GM23338 (cell line): ENCODE measurements around the gene BRPF3. TPM values are rescaled to one million over a fixed set of nuclear protein-coding genes. Genes with fewer than 3 reads are reported as not detected.

ENCODE experiments used
- ATAC-seq: fragments of 200-7000 bp; cut with Tn5 transposase; 3 replicates; pipeline ENCODE4 v1.9.1; 2020
- DNase-seq: peaks from one replicate; pipeline ENCODE4 v3.0.0-alpha.2; 2015; ENCODE audit warnings: low spot score
- H2AFZ ChIP-seq: fragments of 200-600 bp; sonication (generic); 2 replicates; pipeline ENCODE4 v1.8.0; 2016; ENCODE audit warnings: antibody characterized with exemption, mild to moderate bottlenecking, moderate library complexity
- H3F3A ChIP-seq: fragments of 200-600 bp; sonication (generic); replicated peaks from 2 replicates; pipeline ENCODE4 v1.8.0; 2017; ENCODE audit warnings: antibody characterized with exemption, mixed run types, low read depth
- H3K27ac ChIP-seq: fragments of 200-600 bp; sonication (generic); 2 replicates; pipeline ENCODE4 v1.6.1; 2016; ENCODE audit warnings: low read depth
- H3K27me3 ChIP-seq: fragments of 200-600 bp; sonication (generic); 2 replicates; pipeline ENCODE4 v1.8.0; 2016; ENCODE audit warnings: mild to moderate bottlenecking, mixed run types, moderate library complexity; ENCODE audit not compliant: insufficient read depth
- H3K36me3 ChIP-seq: fragments of 200-600 bp; sonication (generic); 2 replicates; pipeline ENCODE4 v1.8.0; 2016; ENCODE audit warnings: mild to moderate bottlenecking; ENCODE audit not compliant: insufficient read depth
- H3K4me1 ChIP-seq: fragments of 200-600 bp; sonication (generic); 2 replicates; pipeline ENCODE4 v1.8.0; 2016; ENCODE audit warnings: mild to moderate bottlenecking, moderate library complexity; ENCODE audit not compliant: insufficient read depth
- H3K4me2 ChIP-seq: fragments of 200-600 bp; sonication (generic); 2 replicates; pipeline ENCODE4 v1.7.1; 2017; ENCODE audit warnings: mixed run types
- H3K4me3 ChIP-seq: fragments of 200-600 bp; sonication (generic); 2 replicates; pipeline ENCODE4 v1.6.1; 2016; ENCODE audit warnings: mixed run types
- H3K79me2 ChIP-seq: fragments of 200-600 bp; sonication (generic); replicated peaks from 2 replicates; pipeline ENCODE4 v1.8.0; 2017; ENCODE audit warnings: mild to moderate bottlenecking; ENCODE audit not compliant: insufficient read depth
- H3K9me2 ChIP-seq: fragments of 200-600 bp; sonication (generic); 2 replicates; pipeline ENCODE4 v1.8.0; 2017; ENCODE audit not compliant: insufficient read depth
- H4K20me1 ChIP-seq: fragments of 200-600 bp; sonication (generic); replicated peaks from 2 replicates; pipeline ENCODE4 v1.8.0; 2017; ENCODE audit warnings: mild to moderate bottlenecking; ENCODE audit not compliant: insufficient read depth
- H3K27ac Mint-ChIP-seq: 2 replicates; pipeline ENCODE4 v1.8.0; 2020; ENCODE audit warnings: inconsistent platforms, mild to moderate bottlenecking, moderate library complexity, mixed read lengths
- H3K27me3 Mint-ChIP-seq: 3 replicates; pipeline ENCODE4 v1.8.0; 2022; ENCODE audit warnings: low read depth, mild to moderate bottlenecking, moderate library complexity, mixed read lengths, inconsistent platforms; ENCODE audit not compliant: insufficient read depth, poor library complexity
- H3K36me3 Mint-ChIP-seq: 3 replicates; pipeline ENCODE4 v1.8.0; 2021; ENCODE audit warnings: low read depth, mild to moderate bottlenecking, inconsistent platforms, moderate library complexity, mixed read lengths
- H3K4me1 Mint-ChIP-seq: 3 replicates; pipeline ENCODE4 v1.8.0; 2020; ENCODE audit warnings: mild to moderate bottlenecking, inconsistent platforms, mixed read lengths
- H3K4me3 Mint-ChIP-seq: 3 replicates; pipeline ENCODE4 v1.8.0; 2021; ENCODE audit warnings: moderate library complexity, mild to moderate bottlenecking, inconsistent platforms, mixed read lengths
- H3K9me3 Mint-ChIP-seq: 3 replicates; pipeline ENCODE4 v1.8.0; 2020; ENCODE audit warnings: moderate library complexity, mild to moderate bottlenecking, inconsistent platforms, mixed read lengths
- CREB1 ChIP-seq: fragments of 250-450 bp; sonication (Bioruptor Pico); IDR thresholded peaks from 2 replicates; pipeline ENCODE4 v1.5.0; 2020; ENCODE audit warnings: low read depth, mild to moderate bottlenecking, moderate library complexity
- EZH2 ChIP-seq: fragments of 200-600 bp; sonication (generic); IDR thresholded peaks from one replicate; pipeline ENCODE4 v1.8.0; 2017; ENCODE audit warnings: antibody characterized with exemption, mild to moderate bottlenecking, low read depth; ENCODE audit not compliant: unreplicated experiment
- EZH2phosphoT487 ChIP-seq: fragments of 200-600 bp; sonication (generic); IDR thresholded peaks from one replicate; pipeline ENCODE4 v1.8.1; 2018; ENCODE audit warnings: antibody characterized with exemption; ENCODE audit not compliant: unreplicated experiment
- JUNB ChIP-seq: IDR thresholded peaks from one replicate; pipeline ENCODE4 v1.6.1; 2016; ENCODE audit warnings: antibody characterized with exemption; ENCODE audit not compliant: unreplicated experiment
- NANOG ChIP-seq: IDR thresholded peaks from 2 replicates; pipeline ENCODE4 v1.6.1; 2016; ENCODE audit warnings: antibody characterized with exemption, borderline replicate concordance
- POLR2AphosphoS5 ChIP-seq: IDR thresholded peaks from 2 replicates; pipeline ENCODE4 v1.6.1; 2016; ENCODE audit warnings: antibody characterized with exemption, low read depth
- STAT1 ChIP-seq: IDR thresholded peaks from one replicate; pipeline ENCODE4 v1.6.1; 2016; ENCODE audit warnings: antibody characterized with exemption; ENCODE audit not compliant: unreplicated experiment
- ZNF114 ChIP-seq: fragments of 250-450 bp; sonication (Bioruptor Pico); IDR thresholded peaks from 2 replicates; pipeline ENCODE4 v1.5.0; 2020; ENCODE audit warnings: mild to moderate bottlenecking, moderate library complexity
- ZNF331 ChIP-seq: fragments of 250-450 bp; sonication (Bioruptor Pico); IDR thresholded peaks from 2 replicates; pipeline ENCODE4 v1.5.0; 2020; ENCODE audit warnings: low read depth, mild to moderate bottlenecking, moderate library complexity
- polyA plus RNA-seq: library from polyadenylated mRNA; unstranded; fragments of >200 nt; fragmentation: Nextera tagmentation; extraction: Ambion mirVana; gene quantifications from 2 replicates; pipeline ENCODE4 v1.2.1, GENCODE V29; 2016
- total RNA-seq: library from RNA; depleted of rRNA; stranded (reverse); fragments of >200 nt; shearing (Covaris generic); gene quantifications from 2 replicates; pipeline ENCODE4 v1.2.3, GENCODE V29; 2014
- TF ChIP-seq, protein P1 (sequence below): IDR thresholded peaks from 2 replicates; pipeline ENCODE4 v1.6.1; 2016; ENCODE audit warnings: antibody characterized with exemption
- TF ChIP-seq, protein P2 (sequence below): IDR thresholded peaks from one replicate; pipeline ENCODE4 v1.6.1; 2018; ENCODE audit warnings: antibody characterized with exemption; ENCODE audit not compliant: unreplicated experiment
- TF ChIP-seq, protein P3 (sequence below): fragments of 250-450 bp; sonication (Bioruptor Pico); IDR thresholded peaks from 2 replicates; pipeline ENCODE4 v1.5.0; 2020; ENCODE audit warnings: mild to moderate bottlenecking, moderate library complexity
- TF ChIP-seq, protein P4 (sequence below), 2 experiments: fragments of 200-600 bp in 1 of 2; sonication (generic) in 1 of 2; conservative IDR thresholded peaks; 2 replicates each; pipeline versions ENCODE4 v1.5.1 to v1.6.1; 2016 to 2017; ENCODE audit warnings: antibody characterized with exemption in 2 of 2, low read depth in 2 of 2, mild to moderate bottlenecking in 2 of 2, moderate library complexity in 1 of 2

Gene BRPF3
- total and polyA plus RNA-seq, 2 experiments from 2014 or later, result 11.8 to 33.2 TPM

DNA sequence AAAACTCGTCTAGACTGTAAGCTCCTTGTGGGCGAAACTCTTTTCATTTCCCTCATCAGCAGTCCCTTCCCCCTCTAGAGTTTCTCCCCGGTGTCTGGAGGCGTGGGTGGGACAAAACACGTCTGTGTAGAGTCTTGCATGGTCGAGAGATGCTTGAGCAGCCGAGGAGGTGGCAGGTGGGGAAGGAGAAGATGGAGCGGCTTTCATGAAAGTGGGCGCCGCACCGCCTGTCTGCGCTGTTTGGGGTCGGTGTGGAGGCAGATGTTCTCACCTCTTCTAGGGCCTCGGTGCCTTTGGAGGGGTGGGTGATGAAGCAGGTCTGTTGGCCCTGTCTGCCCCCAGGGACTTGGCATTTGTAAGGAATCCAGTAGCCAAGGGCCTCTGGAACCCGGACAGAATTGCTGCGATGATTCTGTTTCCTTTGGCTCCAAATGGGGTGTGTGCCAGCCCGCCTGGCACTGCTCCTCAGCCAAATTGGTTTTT, 1.2 kb downstream of the BRPF3 start:
- peak; percentile 6 for DNase-seq
- Histone ChIP-seq H4K20me1 (peaks cover 12% of the 10 kb centered on the region), H3K36me3 (peaks cover 7% of the 10 kb centered on the region; the same call in 1 of the 2 replicates), H3K27ac (no peak overlapping the region), H3K27me3 (no peaks in the 10 kb centered on the region), H3F3A (no peaks in the 10 kb centered on the region), H3K79me2 (peaks cover 52% of the 10 kb centered on the region), H3K4me1 (peaks cover 15% of the 10 kb centered on the region), H3K4me2 (peak overlapping the region; percentile 71), H3K4me3 (peak overlapping the region; percentile 89), H2AFZ (no peak overlapping the region), H3K9me2 (no peaks in the 10 kb centered on the region)
- no peak; the same call in 2 of the 3 replicates for ATAC-seq
- peaks cover 32% of the 10 kb centered on the region for H3K36me3 Mint-ChIP-seq
- TF ChIP-seq CREB1 (CRISPR knock-in tag) (no peak), JUNB (no peak), EZH2phosphoT487 (no peak), ZNF114 (CRISPR knock-in tag) (no peak), NANOG (no peak), STAT1 (no peak), ZNF331 (CRISPR knock-in tag) (no peak), EZH2 (no peak), POLR2AphosphoS5 (no peak)
- TF ChIP-seq, protein P1, sequence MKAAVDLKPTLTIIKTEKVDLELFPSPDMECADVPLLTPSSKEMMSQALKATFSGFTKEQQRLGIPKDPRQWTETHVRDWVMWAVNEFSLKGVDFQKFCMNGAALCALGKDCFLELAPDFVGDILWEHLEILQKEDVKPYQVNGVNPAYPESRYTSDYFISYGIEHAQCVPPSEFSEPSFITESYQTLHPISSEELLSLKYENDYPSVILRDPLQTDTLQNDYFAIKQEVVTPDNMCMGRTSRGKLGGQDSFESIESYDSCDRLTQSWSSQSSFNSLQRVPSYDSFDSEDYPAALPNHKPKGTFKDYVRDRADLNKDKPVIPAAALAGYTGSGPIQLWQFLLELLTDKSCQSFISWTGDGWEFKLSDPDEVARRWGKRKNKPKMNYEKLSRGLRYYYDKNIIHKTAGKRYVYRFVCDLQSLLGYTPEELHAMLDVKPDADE, result no peak
- TF ChIP-seq, protein P2, sequence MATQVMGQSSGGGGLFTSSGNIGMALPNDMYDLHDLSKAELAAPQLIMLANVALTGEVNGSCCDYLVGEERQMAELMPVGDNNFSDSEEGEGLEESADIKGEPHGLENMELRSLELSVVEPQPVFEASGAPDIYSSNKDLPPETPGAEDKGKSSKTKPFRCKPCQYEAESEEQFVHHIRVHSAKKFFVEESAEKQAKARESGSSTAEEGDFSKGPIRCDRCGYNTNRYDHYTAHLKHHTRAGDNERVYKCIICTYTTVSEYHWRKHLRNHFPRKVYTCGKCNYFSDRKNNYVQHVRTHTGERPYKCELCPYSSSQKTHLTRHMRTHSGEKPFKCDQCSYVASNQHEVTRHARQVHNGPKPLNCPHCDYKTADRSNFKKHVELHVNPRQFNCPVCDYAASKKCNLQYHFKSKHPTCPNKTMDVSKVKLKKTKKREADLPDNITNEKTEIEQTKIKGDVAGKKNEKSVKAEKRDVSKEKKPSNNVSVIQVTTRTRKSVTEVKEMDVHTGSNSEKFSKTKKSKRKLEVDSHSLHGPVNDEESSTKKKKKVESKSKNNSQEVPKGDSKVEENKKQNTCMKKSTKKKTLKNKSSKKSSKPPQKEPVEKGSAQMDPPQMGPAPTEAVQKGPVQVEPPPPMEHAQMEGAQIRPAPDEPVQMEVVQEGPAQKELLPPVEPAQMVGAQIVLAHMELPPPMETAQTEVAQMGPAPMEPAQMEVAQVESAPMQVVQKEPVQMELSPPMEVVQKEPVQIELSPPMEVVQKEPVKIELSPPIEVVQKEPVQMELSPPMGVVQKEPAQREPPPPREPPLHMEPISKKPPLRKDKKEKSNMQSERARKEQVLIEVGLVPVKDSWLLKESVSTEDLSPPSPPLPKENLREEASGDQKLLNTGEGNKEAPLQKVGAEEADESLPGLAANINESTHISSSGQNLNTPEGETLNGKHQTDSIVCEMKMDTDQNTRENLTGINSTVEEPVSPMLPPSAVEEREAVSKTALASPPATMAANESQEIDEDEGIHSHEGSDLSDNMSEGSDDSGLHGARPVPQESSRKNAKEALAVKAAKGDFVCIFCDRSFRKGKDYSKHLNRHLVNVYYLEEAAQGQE, result no peak
- TF ChIP-seq, protein P3, sequence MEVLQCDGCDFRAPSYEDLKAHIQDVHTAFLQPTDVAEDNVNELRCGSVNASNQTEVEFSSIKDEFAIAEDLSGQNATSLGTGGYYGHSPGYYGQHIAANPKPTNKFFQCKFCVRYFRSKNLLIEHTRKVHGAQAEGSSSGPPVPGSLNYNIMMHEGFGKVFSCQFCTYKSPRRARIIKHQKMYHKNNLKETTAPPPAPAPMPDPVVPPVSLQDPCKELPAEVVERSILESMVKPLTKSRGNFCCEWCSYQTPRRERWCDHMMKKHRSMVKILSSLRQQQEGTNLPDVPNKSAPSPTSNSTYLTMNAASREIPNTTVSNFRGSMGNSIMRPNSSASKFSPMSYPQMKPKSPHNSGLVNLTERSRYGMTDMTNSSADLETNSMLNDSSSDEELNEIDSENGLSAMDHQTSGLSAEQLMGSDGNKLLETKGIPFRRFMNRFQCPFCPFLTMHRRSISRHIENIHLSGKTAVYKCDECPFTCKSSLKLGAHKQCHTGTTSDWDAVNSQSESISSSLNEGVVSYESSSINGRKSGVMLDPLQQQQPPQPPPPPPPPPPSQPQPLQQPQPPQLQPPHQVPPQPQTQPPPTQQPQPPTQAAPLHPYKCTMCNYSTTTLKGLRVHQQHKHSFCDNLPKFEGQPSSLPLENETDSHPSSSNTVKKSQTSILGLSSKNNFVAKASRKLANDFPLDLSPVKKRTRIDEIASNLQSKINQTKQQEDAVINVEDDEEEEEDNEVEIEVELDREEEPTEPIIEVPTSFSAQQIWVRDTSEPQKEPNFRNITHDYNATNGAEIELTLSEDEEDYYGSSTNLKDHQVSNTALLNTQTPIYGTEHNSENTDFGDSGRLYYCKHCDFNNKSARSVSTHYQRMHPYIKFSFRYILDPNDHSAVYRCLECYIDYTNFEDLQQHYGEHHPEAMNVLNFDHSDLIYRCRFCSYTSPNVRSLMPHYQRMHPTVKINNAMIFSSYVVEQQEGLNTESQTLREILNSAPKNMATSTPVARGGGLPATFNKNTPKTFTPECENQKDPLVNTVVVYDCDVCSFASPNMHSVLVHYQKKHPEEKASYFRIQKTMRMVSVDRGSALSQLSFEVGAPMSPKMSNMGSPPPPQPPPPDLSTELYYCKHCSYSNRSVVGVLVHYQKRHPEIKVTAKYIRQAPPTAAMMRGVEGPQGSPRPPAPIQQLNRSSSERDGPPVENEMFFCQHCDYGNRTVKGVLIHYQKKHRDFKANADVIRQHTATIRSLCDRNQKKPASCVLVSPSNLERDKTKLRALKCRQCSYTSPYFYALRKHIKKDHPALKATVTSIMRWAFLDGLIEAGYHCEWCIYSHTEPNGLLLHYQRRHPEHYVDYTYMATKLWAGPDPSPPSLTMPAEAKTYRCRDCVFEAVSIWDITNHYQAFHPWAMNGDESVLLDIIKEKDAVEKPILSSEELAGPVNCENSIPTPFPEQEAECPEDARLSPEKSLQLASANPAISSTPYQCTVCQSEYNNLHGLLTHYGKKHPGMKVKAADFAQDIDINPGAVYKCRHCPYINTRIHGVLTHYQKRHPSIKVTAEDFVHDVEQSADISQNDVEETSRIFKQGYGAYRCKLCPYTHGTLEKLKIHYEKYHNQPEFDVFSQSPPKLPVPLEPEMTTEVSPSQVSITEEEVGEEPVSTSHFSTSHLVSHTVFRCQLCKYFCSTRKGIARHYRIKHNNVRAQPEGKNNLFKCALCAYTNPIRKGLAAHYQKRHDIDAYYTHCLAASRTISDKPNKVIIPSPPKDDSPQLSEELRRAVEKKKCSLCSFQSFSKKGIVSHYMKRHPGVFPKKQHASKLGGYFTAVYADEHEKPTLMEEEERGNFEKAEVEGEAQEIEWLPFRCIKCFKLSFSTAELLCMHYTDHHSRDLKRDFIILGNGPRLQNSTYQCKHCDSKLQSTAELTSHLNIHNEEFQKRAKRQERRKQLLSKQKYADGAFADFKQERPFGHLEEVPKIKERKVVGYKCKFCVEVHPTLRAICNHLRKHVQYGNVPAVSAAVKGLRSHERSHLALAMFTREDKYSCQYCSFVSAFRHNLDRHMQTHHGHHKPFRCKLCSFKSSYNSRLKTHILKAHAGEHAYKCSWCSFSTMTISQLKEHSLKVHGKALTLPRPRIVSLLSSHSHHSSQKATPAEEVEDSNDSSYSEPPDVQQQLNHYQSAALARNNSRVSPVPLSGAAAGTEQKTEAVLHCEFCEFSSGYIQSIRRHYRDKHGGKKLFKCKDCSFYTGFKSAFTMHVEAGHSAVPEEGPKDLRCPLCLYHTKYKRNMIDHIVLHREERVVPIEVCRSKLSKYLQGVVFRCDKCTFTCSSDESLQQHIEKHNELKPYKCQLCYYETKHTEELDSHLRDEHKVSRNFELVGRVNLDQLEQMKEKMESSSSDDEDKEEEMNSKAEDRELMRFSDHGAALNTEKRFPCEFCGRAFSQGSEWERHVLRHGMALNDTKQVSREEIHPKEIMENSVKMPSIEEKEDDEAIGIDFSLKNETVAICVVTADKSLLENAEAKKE (CRISPR knock-in tag), result no peak
- TF ChIP-seq, protein P4, sequence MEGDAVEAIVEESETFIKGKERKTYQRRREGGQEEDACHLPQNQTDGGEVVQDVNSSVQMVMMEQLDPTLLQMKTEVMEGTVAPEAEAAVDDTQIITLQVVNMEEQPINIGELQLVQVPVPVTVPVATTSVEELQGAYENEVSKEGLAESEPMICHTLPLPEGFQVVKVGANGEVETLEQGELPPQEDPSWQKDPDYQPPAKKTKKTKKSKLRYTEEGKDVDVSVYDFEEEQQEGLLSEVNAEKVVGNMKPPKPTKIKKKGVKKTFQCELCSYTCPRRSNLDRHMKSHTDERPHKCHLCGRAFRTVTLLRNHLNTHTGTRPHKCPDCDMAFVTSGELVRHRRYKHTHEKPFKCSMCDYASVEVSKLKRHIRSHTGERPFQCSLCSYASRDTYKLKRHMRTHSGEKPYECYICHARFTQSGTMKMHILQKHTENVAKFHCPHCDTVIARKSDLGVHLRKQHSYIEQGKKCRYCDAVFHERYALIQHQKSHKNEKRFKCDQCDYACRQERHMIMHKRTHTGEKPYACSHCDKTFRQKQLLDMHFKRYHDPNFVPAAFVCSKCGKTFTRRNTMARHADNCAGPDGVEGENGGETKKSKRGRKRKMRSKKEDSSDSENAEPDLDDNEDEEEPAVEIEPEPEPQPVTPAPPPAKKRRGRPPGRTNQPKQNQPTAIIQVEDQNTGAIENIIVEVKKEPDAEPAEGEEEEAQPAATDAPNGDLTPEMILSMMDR (conservative IDR thresholded peaks at IDR 0.05; ENCODE audit: low read depth in 2 of 2), result no peak
- peaks cover 4% of the 10 kb centered on the region for H3K27me3 Mint-ChIP-seq
- H3K27ac Mint-ChIP-seq, result peak overlapping the region; percentile 96; the same call in 1 of the 2 replicates
- peak overlapping the region; percentile 83 for H3K4me3 Mint-ChIP-seq
- H3K9me3 Mint-ChIP-seq, result no peaks in the 10 kb centered on the region; the same call in 1 of the 3 replicates
- peaks cover 14% of the 10 kb centered on the region for H3K4me1 Mint-ChIP-seq
